ENCODE data around the gene TPM1. TPM values are rescaled to one million over a fixed set of nuclear protein-coding genes. Genes with fewer than 3 reads are reported as not detected.

Gene TPM1
- total and polyA plus RNA-seq, 2 donors (not counting 1 experiment from before 2014, with no cell fraction given), result 5.5 to 20.3 TPM

DNA sequence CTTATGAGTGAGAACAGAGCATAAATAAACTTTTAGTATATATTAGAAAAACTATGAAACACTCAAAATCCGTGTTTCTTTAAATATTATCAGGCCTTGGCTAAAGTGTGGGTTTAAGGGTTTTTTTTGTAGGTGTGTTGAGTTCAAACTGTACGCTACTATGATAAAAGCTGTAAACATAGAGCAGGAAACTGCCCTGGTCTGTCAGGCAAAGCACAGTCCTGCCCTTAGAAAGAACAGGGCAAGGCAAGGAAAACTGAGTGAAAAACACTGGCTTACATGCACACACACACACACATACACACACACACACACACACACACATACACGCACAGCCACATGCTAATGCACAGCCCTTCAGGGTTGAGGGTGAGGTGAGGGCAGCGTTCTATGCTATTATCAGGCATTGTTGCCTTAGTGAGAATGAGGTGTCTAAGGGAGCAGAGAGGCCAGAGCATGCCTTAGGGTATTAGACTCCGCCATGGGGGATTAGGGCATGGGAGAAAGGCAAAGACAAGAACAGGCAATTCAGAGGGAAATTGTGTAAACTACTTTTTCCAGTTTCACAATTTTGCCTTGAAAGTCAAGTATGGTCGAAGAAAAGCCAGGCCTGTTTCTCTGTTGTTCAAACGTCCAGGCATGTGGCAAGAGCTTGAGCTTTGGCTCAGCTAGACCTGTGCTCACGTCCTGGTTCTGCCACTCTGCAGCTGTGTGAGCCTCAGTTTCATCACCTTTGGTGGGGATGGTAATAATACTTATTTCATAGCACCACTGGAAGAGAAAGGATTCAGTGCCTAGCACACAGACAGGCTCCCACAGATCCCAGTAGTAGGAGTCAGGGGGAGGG, 36.3 kb upstream of the TPM1 start:
- no peaks in the 10 kb centered on the region for H4K20me1 ChIP-seq (ENCODE audit: control insufficient read depth, insufficient read depth, low read length, poor library complexity, severe bottlenecking)
- H3K79me2 ChIP-seq (ENCODE audit: control insufficient read depth, insufficient read depth, low read length), result no peaks in the 10 kb centered on the region
- intact Hi-C loops (cut with micrococcal nuclease), result no loop called here
- H3K9ac ChIP-seq (ENCODE audit: low read length), result no peak overlapping the region
- no peaks in the 10 kb centered on the region for H3K9me3 ChIP-seq (ENCODE audit: control extremely low read depth in 1 of 3, control insufficient read depth in 2 of 3, insufficient read depth in 1 of 3, low read length in 2 of 3)
- no peak overlapping the region for H3K4me3 ChIP-seq (ENCODE audit: control extremely low read depth in 1 of 5, extremely low read depth in 1 of 5, insufficient read depth in 1 of 5, low read depth in 2 of 5, low read length in 4 of 5)
- H3K27me3 Mint-ChIP-seq, result peaks cover 15% of the 10 kb centered on the region
- H3K27ac Mint-ChIP-seq, result no peak overlapping the region
- H3K36me3 ChIP-seq (replicated peaks in 1 of 2; ENCODE audit: control extremely low read depth in 1 of 2, control insufficient read depth in 1 of 2, extremely low read depth in 1 of 2, insufficient read depth in 2 of 2, low read length in 1 of 2), result no peaks in the 10 kb centered on the region
- CTCF ChIA-PET, result no interaction called here
- H3K9me3 Mint-ChIP-seq (ENCODE audit: insufficient read depth), result no peaks in the 10 kb centered on the region
- H2AFZ ChIP-seq (ENCODE audit: insufficient read depth, low read depth, low read length, poor library complexity, severe bottlenecking), result no peak overlapping the region
- no peak overlapping the region for H3K4me2 ChIP-seq (replicated peaks; ENCODE audit: low read depth, low read length, poor library complexity, severe bottlenecking)
- no peaks in the 10 kb centered on the region for H3K4me1 ChIP-seq (ENCODE audit: control insufficient read depth in 2 of 2, insufficient read depth in 2 of 2, low read length in 2 of 2)
- H3K27me3 ChIP-seq (replicated peaks in 1 of 4; ENCODE audit: control extremely low read depth in 1 of 4, control insufficient read depth in 3 of 4, insufficient read depth in 4 of 4, low read length in 3 of 4), result no peaks in the 10 kb centered on the region
- WGBS (ENCODE audit: insufficient coverage), result 97% methylated on average over 4 of the region's 8 CpGs
- POLR2A ChIA-PET, result no interaction called here
- H3K4me1 Mint-ChIP-seq, result no peaks in the 10 kb centered on the region
- TF ChIP-seq EZH2 (IDR thresholded peaks at IDR 0.05; ENCODE audit: borderline replicate concordance, insufficient read depth, low read depth, low read length, poor library complexity, severe bottlenecking) (no peak), CTCF (IDR thresholded peaks at IDR 0.05) (no peak)
- ATAC-seq (ENCODE audit: low read depth), result no peak
- H3K27ac ChIP-seq (ENCODE audit: low read length in 2 of 2), result no peak overlapping the region
- DNase-seq, result no peak
- H3K4me3 Mint-ChIP-seq, result no peak overlapping the region

GRCh38 chr15:63008333-63009049, 34.1 kb upstream of the TPM1 start:
- Mint-ChIP-seq H3K27me3 (peaks cover 6% of the 10 kb centered on the region), H3K4me3 (no peak overlapping the region), H3K4me1 (no peaks in the 10 kb centered on the region), H3K27ac (no peak overlapping the region), H3K9me3 (ENCODE audit: insufficient read depth) (no peaks in the 10 kb centered on the region)
- ChIA-PET POLR2A (no interaction called here), CTCF (no interaction called here)
- H3K36me3 ChIP-seq (replicated peaks in 1 of 2; ENCODE audit: control extremely low read depth in 1 of 2, control insufficient read depth in 1 of 2, extremely low read depth in 1 of 2, insufficient read depth in 2 of 2, low read length in 1 of 2), result no peaks in the 10 kb centered on the region
- H3K4me1 ChIP-seq (ENCODE audit: control insufficient read depth in 2 of 2, insufficient read depth in 2 of 2, low read length in 2 of 2), result no peaks in the 10 kb centered on the region
- H3K79me2 ChIP-seq (ENCODE audit: control insufficient read depth, insufficient read depth, low read length), result no peaks in the 10 kb centered on the region
- no peak overlapping the region for H3K27ac ChIP-seq (ENCODE audit: low read length in 2 of 2)
- no peaks in the 10 kb centered on the region for H3K9me3 ChIP-seq (ENCODE audit: control extremely low read depth in 1 of 3, control insufficient read depth in 2 of 3, insufficient read depth in 1 of 3, low read length in 2 of 3)
- H3K27me3 ChIP-seq (replicated peaks in 1 of 4; ENCODE audit: control extremely low read depth in 1 of 4, control insufficient read depth in 3 of 4, insufficient read depth in 4 of 4, low read length in 3 of 4), result no peaks in the 10 kb centered on the region
- WGBS (ENCODE audit: insufficient coverage), result 86% methylated on average over 3 of the region's 6 CpGs
- TF ChIP-seq CTCF (IDR thresholded peaks at IDR 0.05) (no peak), EZH2 (IDR thresholded peaks at IDR 0.05; ENCODE audit: borderline replicate concordance, insufficient read depth, low read depth, low read length, poor library complexity, severe bottlenecking) (no peak)
- no peak overlapping the region for H2AFZ ChIP-seq (ENCODE audit: insufficient read depth, low read depth, low read length, poor library complexity, severe bottlenecking)
- no peaks in the 10 kb centered on the region for H4K20me1 ChIP-seq (ENCODE audit: control insufficient read depth, insufficient read depth, low read length, poor library complexity, severe bottlenecking)
- no peak overlapping the region for H3K4me3 ChIP-seq (ENCODE audit: control extremely low read depth in 1 of 5, extremely low read depth in 1 of 5, insufficient read depth in 1 of 5, low read depth in 2 of 5, low read length in 4 of 5)
- DNase-seq (no peak), ATAC-seq (ENCODE audit: low read depth) (no peak)
- intact Hi-C loops (cut with micrococcal nuclease), result no loop called here
- no peak overlapping the region for H3K4me2 ChIP-seq (replicated peaks; ENCODE audit: low read depth, low read length, poor library complexity, severe bottlenecking)
- H3K9ac ChIP-seq (ENCODE audit: low read length), result no peak overlapping the region

All from B cell (primary cell).